Measurements from ENCODE around the gene KRT5.
"Not testable (repeated sequence)": the region's sequence is repeated elsewhere in the genome, so short reads cannot be mapped to it uniquely, and the experiment has no call there.

KRT5 gene

DNA sequence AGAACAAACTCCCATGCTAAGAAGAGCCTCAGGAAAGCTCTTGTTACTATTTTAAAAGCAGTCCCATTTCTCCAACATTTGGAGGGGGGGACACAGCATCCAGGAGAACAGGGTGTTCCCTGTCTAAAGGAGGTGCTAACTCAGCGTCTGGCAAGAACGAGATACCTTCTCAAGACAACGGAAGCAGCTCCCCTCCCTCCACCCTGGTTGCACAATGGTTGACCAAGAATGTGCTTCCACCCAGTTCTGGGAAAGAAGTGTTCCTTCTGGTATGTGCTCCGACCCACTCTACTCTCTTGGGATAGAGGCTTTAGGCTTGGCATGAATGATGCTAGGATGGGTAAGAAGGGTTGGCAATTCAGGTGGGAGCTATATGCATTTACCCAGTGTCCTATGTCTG, 25.7 kb downstream of the KRT5 start:
- TF ChIP-seq, protein P1, sequence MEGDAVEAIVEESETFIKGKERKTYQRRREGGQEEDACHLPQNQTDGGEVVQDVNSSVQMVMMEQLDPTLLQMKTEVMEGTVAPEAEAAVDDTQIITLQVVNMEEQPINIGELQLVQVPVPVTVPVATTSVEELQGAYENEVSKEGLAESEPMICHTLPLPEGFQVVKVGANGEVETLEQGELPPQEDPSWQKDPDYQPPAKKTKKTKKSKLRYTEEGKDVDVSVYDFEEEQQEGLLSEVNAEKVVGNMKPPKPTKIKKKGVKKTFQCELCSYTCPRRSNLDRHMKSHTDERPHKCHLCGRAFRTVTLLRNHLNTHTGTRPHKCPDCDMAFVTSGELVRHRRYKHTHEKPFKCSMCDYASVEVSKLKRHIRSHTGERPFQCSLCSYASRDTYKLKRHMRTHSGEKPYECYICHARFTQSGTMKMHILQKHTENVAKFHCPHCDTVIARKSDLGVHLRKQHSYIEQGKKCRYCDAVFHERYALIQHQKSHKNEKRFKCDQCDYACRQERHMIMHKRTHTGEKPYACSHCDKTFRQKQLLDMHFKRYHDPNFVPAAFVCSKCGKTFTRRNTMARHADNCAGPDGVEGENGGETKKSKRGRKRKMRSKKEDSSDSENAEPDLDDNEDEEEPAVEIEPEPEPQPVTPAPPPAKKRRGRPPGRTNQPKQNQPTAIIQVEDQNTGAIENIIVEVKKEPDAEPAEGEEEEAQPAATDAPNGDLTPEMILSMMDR (conservative IDR thresholded peaks at IDR 0.05; ENCODE audit: low read depth): no peak
- ChIA-PET CTCF (interaction anchor here (0.7 to 1.4 kb wide), 4 partner anchors 28 to 488 kb away, joined by 3 to 6 read pairs (median 4); no protein-coding TSS in a partner anchor), POLR2A (ENCODE audit: low non-redundant PET) (interaction anchor here (1.5 kb wide), 1 partner anchor 18 kb away, joined by 3 read pairs; no protein-coding TSS in a partner anchor)
- DNase-seq (ENCODE audit: low spot score): peak; percentile 86
- peak overlapping the region; percentile 100 for H3K27ac ChIP-seq

GRCh38 chr12:52494100-52494499, 26.1 kb downstream of the KRT5 start:
- DNase-seq (ENCODE audit: low spot score): no peak
- TF ChIP-seq, protein P1 (conservative IDR thresholded peaks at IDR 0.05; ENCODE audit: low read depth): no peak
- H3K27ac ChIP-seq: peak overlapping the region; percentile 100
- ChIA-PET POLR2A (ENCODE audit: low non-redundant PET) (interaction anchor here (1.5 kb wide), 1 partner anchor 18 kb away, joined by 3 read pairs; no protein-coding TSS in a partner anchor), CTCF (interaction anchor here (0.7 to 1.4 kb wide), 4 partner anchors 28 to 489 kb away, joined by 3 to 6 read pairs (median 3); no protein-coding TSS in a partner anchor)

- peak; percentile 85 for DNase-seq (ENCODE audit: low spot score)
- ChIA-PET POLR2A (ENCODE audit: low non-redundant PET) (interaction anchor here (1.0 kb wide), 1 partner anchor 28 kb away, joined by 4 read pairs; no protein-coding TSS in a partner anchor), CTCF (interaction anchor here (0.6 to 1.4 kb wide), 4 partner anchors 98 to 467 kb away, joined by 3 to 6 read pairs (median 4); no protein-coding TSS in a partner anchor)
- peak within 1 kb of the TSS; percentile 100 for H3K27ac ChIP-seq
- TF ChIP-seq, protein P1 (conservative IDR thresholded peaks at IDR 0.05; ENCODE audit: low read depth): no peak
Measured at GRCh38 chr12:52493172-52493571, 27.0 kb downstream of the KRT5 start, which contains the start of gene KRT6A. Gene KRT6A, minus strand, starts transcription at chr12:52493257. Its CDS starts 69 bp downstream, at chr12:52493188.

- ChIA-PET POLR2A (ENCODE audit: low non-redundant PET) (interaction anchor here (1.0 kb wide), 1 partner anchor 29 kb away, joined by 4 read pairs; no protein-coding TSS in a partner anchor), CTCF (interaction anchor here (1.0 kb wide), 1 partner anchor 387 kb away, joined by 3 read pairs; no protein-coding TSS in a partner anchor)
- DNase-seq (ENCODE audit: low spot score): not testable (repeated sequence)
- peak overlapping the region; percentile 100 for H3K27ac ChIP-seq
Measured at GRCh38 chr12:52492405-52492804, 27.8 kb downstream of the KRT5 start.

GRCh38 chr12:52491495-52491894, 28.7 kb downstream of the KRT5 start:
- CTCF ChIA-PET; DNase-seq (ENCODE audit: low spot score); POLR2A ChIA-PET (ENCODE audit: low non-redundant PET): not testable (repeated sequence)
- peak overlapping the region; percentile 100 for H3K27ac ChIP-seq

DNA sequence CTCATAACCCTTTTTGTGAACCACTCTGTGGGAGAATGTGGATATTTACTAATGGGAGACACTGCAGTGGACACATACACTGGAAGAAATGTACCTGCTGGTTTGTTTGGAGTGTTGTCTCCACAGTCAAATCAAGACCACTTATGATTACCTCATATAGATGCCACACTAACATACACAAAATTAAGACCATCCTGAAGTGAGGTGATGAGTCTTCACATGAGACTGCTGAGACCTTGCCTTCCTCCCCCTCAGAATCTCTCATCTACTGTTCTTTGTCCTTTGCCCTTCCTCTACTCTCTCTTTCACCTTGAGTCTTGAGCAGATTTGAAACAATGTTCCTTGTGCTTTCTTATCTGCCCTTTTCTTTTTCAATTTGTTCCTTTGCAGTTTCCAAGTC, 31.5 kb downstream of the KRT5 start:
- CTCF ChIA-PET: no interaction called here
- no peak for DNase-seq (ENCODE audit: low spot score)
- POLR2A ChIA-PET (ENCODE audit: low non-redundant PET): no interaction called here
- TF ChIP-seq, protein P1 (conservative IDR thresholded peaks at IDR 0.05; ENCODE audit: low read depth): no peak
- H3K27ac ChIP-seq: peak overlapping the region; percentile 100

DNA sequence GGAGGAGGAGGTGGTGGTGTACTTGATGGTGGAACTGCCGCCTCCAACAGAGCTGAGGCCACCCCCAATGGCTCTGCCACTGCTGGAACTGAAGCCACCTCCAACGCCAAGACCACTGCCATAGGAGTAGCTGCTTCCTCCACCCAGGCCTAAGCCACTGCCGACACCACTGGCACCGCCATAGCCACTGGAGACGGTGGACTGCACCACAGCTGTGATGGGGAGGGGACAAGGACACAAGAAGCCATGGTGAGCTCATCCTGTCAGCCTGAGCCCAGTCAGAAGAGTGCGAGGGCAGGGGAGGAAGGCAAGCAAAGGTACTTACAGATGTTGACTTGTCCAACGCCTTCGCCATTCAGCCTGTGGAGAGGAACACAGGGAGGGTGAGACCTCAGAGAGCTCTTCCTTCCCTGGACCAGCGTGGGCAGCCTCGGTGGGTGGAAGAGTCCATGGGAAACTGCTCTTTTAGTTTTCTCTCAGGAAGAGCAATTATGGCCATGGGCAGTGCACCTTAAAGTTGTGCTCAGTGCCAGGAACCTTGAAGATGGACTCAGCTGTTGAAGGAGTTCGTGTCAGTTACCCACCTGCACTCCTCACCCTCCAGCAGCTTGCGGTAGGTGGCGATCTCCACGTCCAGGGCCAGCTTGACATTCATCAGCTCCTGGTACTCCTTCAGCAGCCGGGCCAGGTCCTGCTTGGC, 32.3 kb downstream of the KRT5 start:
- DNase-seq (ENCODE audit: low spot score); POLR2A ChIA-PET (ENCODE audit: low non-redundant PET): not testable (repeated sequence)
- CTCF ChIA-PET: interaction anchor here (1.1 kb wide), 1 partner anchor 9 kb away, joined by 5 read pairs; no protein-coding TSS in a partner anchor
- H3K27ac ChIP-seq: peak overlapping the region; percentile 69

DNA sequence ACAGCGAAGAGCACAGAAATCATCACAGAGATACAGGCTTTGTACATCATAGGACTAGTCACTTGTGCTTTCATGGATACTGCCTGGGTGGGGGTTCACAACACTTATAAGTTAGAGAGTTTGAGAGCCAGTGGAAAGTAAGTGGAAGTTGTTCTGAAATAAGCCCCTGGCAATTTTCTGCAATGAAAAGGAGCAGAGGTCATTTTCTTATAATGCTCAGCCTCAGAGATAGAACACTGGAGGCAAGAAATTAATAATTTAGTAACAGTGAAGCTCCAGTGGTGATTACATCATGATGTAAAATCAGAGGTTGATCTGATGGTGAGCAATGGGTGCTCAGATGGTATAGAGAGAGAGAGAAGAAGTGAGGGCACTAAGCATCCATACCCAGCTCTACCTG, 33.0 kb downstream of the KRT5 start:
- CTCF ChIA-PET: interaction anchor here (0.6 to 1.1 kb wide), 2 partner anchors 9 to 40 kb away, joined by 3 to 5 read pairs; no protein-coding TSS in a partner anchor
- no peak for DNase-seq (ENCODE audit: low spot score)
- H3K27ac ChIP-seq: peak overlapping the region; percentile 69
- POLR2A ChIA-PET (ENCODE audit: low non-redundant PET): no interaction called here
- TF ChIP-seq, protein P1 (conservative IDR thresholded peaks at IDR 0.05; ENCODE audit: low read depth): no peak

Measured in RWPE1 (cell line).